Measurements from ENCODE around the gene PNCK.

Gene PNCK

GRCh38 chrX:153657161-153657560, 16.5 kb downstream of the PNCK start:
- no peak for DNase-seq

- DNase-seq, result no peak
These were observed 20.1 kb downstream of the PNCK start for GRCh38 chrX:153653556-153653955.

GRCh38 chrX:153651540-153652079, 22.0 kb downstream of the PNCK start:
- no peak for DNase-seq

GRCh38 chrX:153650959-153651358, 22.7 kb downstream of the PNCK start:
- DNase-seq, result no peak

- DNase-seq, result no peak
These were observed 23.5 kb downstream of the PNCK start for GRCh38 chrX:153649915-153650782.

- DNase-seq, result peak; percentile 22 to 47
These were observed 24.3 kb downstream of the PNCK start for GRCh38 chrX:153649178-153649914.

GRCh38 chrX:153648358-153649177, 25.0 kb downstream of the PNCK start:
- DNase-seq, result no peak

- DNase-seq, result no peak
These were observed 25.9 kb downstream of the PNCK start for GRCh38 chrX:153647461-153648357.

- no peak for DNase-seq
These were observed 26.8 kb downstream of the PNCK start, which contains the start of gene DUSP9 for GRCh38 chrX:153646620-153647373. Gene DUSP9, plus strand, starts transcription at chrX:153647203. Its CDS starts 751 bp downstream, at chrX:153647954.

- DNase-seq, result no peak
These were observed 27.6 kb downstream of the PNCK start for GRCh38 chrX:153645921-153646488.

GRCh38 chrX:153645151-153645550, 28.5 kb downstream of the PNCK start:
- no peak for DNase-seq

- no peak for DNase-seq
These were observed 29.1 kb downstream of the PNCK start for GRCh38 chrX:153644356-153645125.

GRCh38 chrX:153643431-153644351, 29.9 kb downstream of the PNCK start:
- no peak for DNase-seq

- DNase-seq, result no peak
These were observed 30.8 kb downstream of the PNCK start for GRCh38 chrX:153642655-153643430.

- peak in 1 of 2 donors; percentile 1 for DNase-seq
These were observed 31.5 kb downstream of the PNCK start for GRCh38 chrX:153642051-153642654.

- DNase-seq, result no peak
These were observed 32.0 kb downstream of the PNCK start for GRCh38 chrX:153641627-153642026.

All from CD4-positive, alpha-beta T cell treated with Interleukin-1 beta for 1 hour (primary cell).